Endothelial cell of umbilical vein (primary cell): ENCODE results near the gene MOB4. TPM values are rescaled to one million over a fixed set of nuclear protein-coding genes. Genes with fewer than 3 reads are reported as not detected.

ENCODE experiments used
- BruUV-seq: library from RNA; stranded (reverse); fragments of 400-500 nt; replicated peaks from 2 replicates; lab custom pipeline; 2021; lab: Mats Ljungman, UMichigan
- CTCF ChIA-PET: fragments of 300-600, 350-600 bp; sonication (Branson Sonifier 250); formaldehyde crosslinking; loops from one replicate; lab custom pipeline; 2021; ENCODE audit warnings: antibody characterized with exemption, inconsistent platforms; lab: Charles Lee
- POLR2A ChIA-PET: fragments of 300-600, 350-600 bp; sonication (Branson Sonifier 250); formaldehyde crosslinking; loops from one replicate; lab custom pipeline; 2021; ENCODE audit warnings: antibody characterized with exemption, inconsistent platforms; lab: Charles Lee
- DNase-seq: peaks from one replicate; pipeline ENCODE4 v3.0.0-alpha.2; 2011; ENCODE audit warnings: low read depth, low spot score
- FAIRE-seq: peaks from 2 replicates; lab custom pipeline; 2011; peaks lifted over from hg19 to GRCh38; lab: Jason Lieb, UNC
- H2AFZ ChIP-seq: 2 replicates; pipeline ENCODE4 v1.6.0; 2012; ENCODE audit warnings: low read depth, low read length, control low read depth, inconsistent platforms
- H3K27ac ChIP-seq: 2 replicates; pipeline ENCODE4 v1.5.1; 2011; ENCODE audit warnings: low read depth, mild to moderate bottlenecking, control low read depth, low read length, moderate library complexity; ENCODE audit not compliant: insufficient read depth
- H3K27me3 ChIP-seq, 2 experiments: 2 replicates each; pipeline versions ENCODE4 v1.6.0 to v1.6.1; 2011; ENCODE audit warnings: low read length in 2 of 2, mixed read lengths in 1 of 2; ENCODE audit not compliant: control insufficient read depth in 2 of 2, insufficient read depth in 2 of 2
- H3K36me3 ChIP-seq, 2 experiments: 2 replicates in 1 of 2; 3 replicates in 1 of 2; pipeline ENCODE4 v1.5.1; 2011; ENCODE audit warnings: low read length in 2 of 2, mild to moderate bottlenecking in 1 of 2, moderate library complexity in 1 of 2; ENCODE audit not compliant: control insufficient read depth in 2 of 2, insufficient read depth in 2 of 2; ENCODE audit errors: extremely low read depth in 1 of 2
- H3K4me1 ChIP-seq: 3 replicates; pipeline ENCODE4 v1.5.1; 2011; ENCODE audit warnings: mild to moderate bottlenecking, low read length; ENCODE audit not compliant: control insufficient read depth, insufficient read depth; ENCODE audit errors: extremely low read depth
- H3K4me2 ChIP-seq: 2 replicates; pipeline ENCODE4 v1.6.1; 2011; ENCODE audit warnings: low read length, control low read depth, mixed read lengths; ENCODE audit not compliant: insufficient read depth
- H3K4me3 ChIP-seq, 3 experiments: fragments of 200-600 bp in 1 of 3; sonication (generic), shearing (Covaris generic) in 1 of 3; replicated peaks in 1 of 3; 2 replicates each; pipeline ENCODE4 v1.5.1; 2011 to 2016; ENCODE audit warnings: control low read depth in 3 of 3, low read length in 3 of 3, mild to moderate bottlenecking in 2 of 3, inconsistent platforms in 1 of 3, low read depth in 1 of 3, moderate library complexity in 1 of 3; ENCODE audit not compliant: insufficient read depth in 1 of 3
- H3K79me2 ChIP-seq: 2 replicates; pipeline ENCODE4 v1.6.0; 2012; ENCODE audit warnings: low read length, inconsistent platforms; ENCODE audit not compliant: control insufficient read depth, insufficient read depth
- H3K9ac ChIP-seq: replicated peaks from 2 replicates; pipeline ENCODE3; 2011; ENCODE audit warnings: low read length, control low read depth; ENCODE audit not compliant: insufficient read depth; ENCODE audit errors: extremely low read depth
- H3K9me1 ChIP-seq: replicated peaks from 3 replicates; pipeline ENCODE4 v1.6.0; 2011; ENCODE audit warnings: mild to moderate bottlenecking, low read length; ENCODE audit not compliant: control insufficient read depth, insufficient read depth; ENCODE audit errors: extremely low read depth
- H3K9me3 ChIP-seq: replicated peaks from 2 replicates; pipeline ENCODE4 v1.5.1; 2012; ENCODE audit warnings: low read length, inconsistent platforms; ENCODE audit not compliant: control insufficient read depth, insufficient read depth
- H4K20me1 ChIP-seq: replicated peaks from 2 replicates; pipeline ENCODE3; 2011; ENCODE audit warnings: mild to moderate bottlenecking, low read length; ENCODE audit not compliant: control insufficient read depth, insufficient read depth; ENCODE audit errors: extremely low read depth
- EZH2 ChIP-seq: IDR thresholded peaks from 2 replicates; pipeline ENCODE4 v1.6.1; 2012; ENCODE audit warnings: borderline replicate concordance, low read depth, mild to moderate bottlenecking, moderate library complexity, low read length, inconsistent platforms; ENCODE audit not compliant: severe bottlenecking
- FOS ChIP-seq: IDR thresholded peaks from 2 replicates; pipeline ENCODE4 v1.6.1; 2011; ENCODE audit warnings: mild to moderate bottlenecking, low read length, moderate library complexity, borderline replicate concordance; ENCODE audit not compliant: insufficient read depth
- GATA2 ChIP-seq: IDR thresholded peaks from 2 replicates; pipeline ENCODE4 v1.7.0; 2011; ENCODE audit warnings: low read depth, mild to moderate bottlenecking, moderate library complexity, mixed read lengths, low read length; ENCODE audit not compliant: insufficient read length, insufficient read depth
- JUN ChIP-seq: IDR thresholded peaks from 2 replicates; pipeline ENCODE4 v1.6.1; 2011; ENCODE audit warnings: borderline replicate concordance, low read depth; ENCODE audit not compliant: insufficient read length, insufficient read depth
- MYC ChIP-seq: IDR thresholded peaks from one replicate; pipeline ENCODE4 v1.6.1; 2011; ENCODE audit warnings: mild to moderate bottlenecking, low read depth, low read length
- POLR2A ChIP-seq: IDR thresholded peaks from 2 replicates; pipeline ENCODE4 v1.6.1; 2012; ENCODE audit warnings: low read depth, mild to moderate bottlenecking, control low read depth, low read length
- POLR2AphosphoS5 ChIP-seq: IDR thresholded peaks from 2 replicates; pipeline ENCODE4 v1.6.1; 2012; ENCODE audit warnings: low read depth, mild to moderate bottlenecking, control low read depth, low read length, moderate library complexity; ENCODE audit not compliant: insufficient read depth
- dilution Hi-C: fragments of 300-500 bp; cut with MboI; formaldehyde crosslinking; loops from one replicate; pipeline ENCODE4 v1.15.0; 2019; ENCODE audit warnings: low sequenced_read_pairs; ENCODE audit not compliant: extremely low pct_ligation_motif_present
- intact Hi-C: fragments of 100-400 bp; cut with micrococcal nuclease; formaldehyde crosslinking; loops from one replicate; pipeline ENCODE4 v1.10.0; 2022
- polyA plus RNA-seq, 4 experiments: library from polyadenylated mRNA; depleted of rRNA in 3 of 4; stranded (reverse) in 3 of 4; unstranded in 1 of 4; fragments of >200 nt; gene quantifications; 2 replicates each; pipeline versions ENCODE4 v1.2.1 to v1.2.3, GENCODE V29; 2011 to 2012; ENCODE audit warnings: missing spikeins in 1 of 4
- total RNA-seq: library from RNA; stranded (reverse); gene quantifications from 2 replicates; pipeline ENCODE4 v1.2.3, GENCODE V29; 2021
- TF ChIP-seq, protein P1 (sequence below): IDR thresholded peaks from 2 replicates; pipeline ENCODE4 v1.6.1; 2011; ENCODE audit not compliant: insufficient read depth, insufficient read length
- TF ChIP-seq, protein P2 (sequence below), 2 donors: IDR thresholded peaks; 1 replicate in 1 of 2; 2 replicates in 1 of 2; pipeline ENCODE4 v1.5.1; 2011; ENCODE audit warnings: low read length in 2 of 2, mild to moderate bottlenecking in 2 of 2, moderate library complexity in 2 of 2, control low read depth in 1 of 2, inconsistent platforms in 1 of 2, low read depth in 1 of 2; ENCODE audit not compliant: insufficient read depth in 1 of 2; ENCODE audit errors: extremely low read depth in 1 of 2

MOB4 gene
- total and polyA plus RNA-seq, 2 donors (not counting 3 experiments of a cell fraction or from before 2014, with no cell fraction given): 23.9 to 27.9 TPM

DNA sequence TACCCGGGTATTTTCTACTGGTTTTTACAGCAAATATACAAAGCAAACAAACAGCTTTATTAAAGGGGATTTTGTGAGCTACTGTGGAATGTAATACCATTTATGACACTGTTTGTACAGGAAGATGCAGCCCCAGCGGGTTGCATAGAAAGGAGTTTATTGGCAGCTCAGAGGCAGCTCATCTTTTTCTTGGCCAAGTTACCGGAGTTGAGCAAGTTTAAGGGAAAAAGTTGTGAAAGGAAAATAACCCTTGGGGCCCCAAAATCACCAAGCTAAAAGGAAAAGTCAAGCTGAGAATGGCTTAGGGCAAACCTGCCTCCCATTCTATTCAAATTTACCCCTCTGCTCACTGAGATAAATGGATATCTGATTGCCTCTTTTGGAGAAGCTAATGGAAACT is 60.8 kb downstream of the MOB4 start:
- Histone ChIP-seq H3K27ac (no peak overlapping the region), H3K4me3 (no peak overlapping the region), H3K9me1 (no peaks in the 10 kb centered on the region), H3K79me2 (no peaks in the 10 kb centered on the region), H3K9ac (no peak overlapping the region), H2AFZ (no peak overlapping the region), H3K4me1 (no peaks in the 10 kb centered on the region), H3K9me3 (no peaks in the 10 kb centered on the region), H4K20me1 (no peaks in the 10 kb centered on the region), H3K27me3 (no peaks in the 10 kb centered on the region), H3K4me2 (no peak overlapping the region), H3K36me3 (peaks cover 0 to 3% of the 10 kb centered on the region in 2 experiments)
- dilution Hi-C loops (no loop called here), intact Hi-C loops (no loop called here)
- ChIA-PET POLR2A (no interaction called here), CTCF (interaction anchor here (1.1 to 1.5 kb wide), 4 partner anchors 14 to 44 kb away, joined by 3 to 8 read pairs (median 4); no protein-coding TSS in a partner anchor)
- TF ChIP-seq, protein P1, sequence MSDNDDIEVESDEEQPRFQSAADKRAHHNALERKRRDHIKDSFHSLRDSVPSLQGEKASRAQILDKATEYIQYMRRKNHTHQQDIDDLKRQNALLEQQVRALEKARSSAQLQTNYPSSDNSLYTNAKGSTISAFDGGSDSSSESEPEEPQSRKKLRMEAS: no peak
- no peak for TF ChIP-seq POLR2AphosphoS5
- no peak for TF ChIP-seq MYC
- TF ChIP-seq POLR2A: no peak
- no peak for TF ChIP-seq GATA2
- TF ChIP-seq, protein P2, sequence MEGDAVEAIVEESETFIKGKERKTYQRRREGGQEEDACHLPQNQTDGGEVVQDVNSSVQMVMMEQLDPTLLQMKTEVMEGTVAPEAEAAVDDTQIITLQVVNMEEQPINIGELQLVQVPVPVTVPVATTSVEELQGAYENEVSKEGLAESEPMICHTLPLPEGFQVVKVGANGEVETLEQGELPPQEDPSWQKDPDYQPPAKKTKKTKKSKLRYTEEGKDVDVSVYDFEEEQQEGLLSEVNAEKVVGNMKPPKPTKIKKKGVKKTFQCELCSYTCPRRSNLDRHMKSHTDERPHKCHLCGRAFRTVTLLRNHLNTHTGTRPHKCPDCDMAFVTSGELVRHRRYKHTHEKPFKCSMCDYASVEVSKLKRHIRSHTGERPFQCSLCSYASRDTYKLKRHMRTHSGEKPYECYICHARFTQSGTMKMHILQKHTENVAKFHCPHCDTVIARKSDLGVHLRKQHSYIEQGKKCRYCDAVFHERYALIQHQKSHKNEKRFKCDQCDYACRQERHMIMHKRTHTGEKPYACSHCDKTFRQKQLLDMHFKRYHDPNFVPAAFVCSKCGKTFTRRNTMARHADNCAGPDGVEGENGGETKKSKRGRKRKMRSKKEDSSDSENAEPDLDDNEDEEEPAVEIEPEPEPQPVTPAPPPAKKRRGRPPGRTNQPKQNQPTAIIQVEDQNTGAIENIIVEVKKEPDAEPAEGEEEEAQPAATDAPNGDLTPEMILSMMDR (IDR thresholded peaks at IDR 0.05; ENCODE audit: extremely low read depth in 1 of 2, insufficient read depth in 1 of 2, low read depth in 1 of 2, low read length in 2 of 2): no peak
- TF ChIP-seq EZH2: no peak
- no peak for TF ChIP-seq FOS
- no peak for TF ChIP-seq JUN
- DNase-seq (peak; percentile 6), FAIRE-seq (no peak)
- BruUV-seq: no TSS peak
